ENCODE data around the gene ETV6.

DNA sequence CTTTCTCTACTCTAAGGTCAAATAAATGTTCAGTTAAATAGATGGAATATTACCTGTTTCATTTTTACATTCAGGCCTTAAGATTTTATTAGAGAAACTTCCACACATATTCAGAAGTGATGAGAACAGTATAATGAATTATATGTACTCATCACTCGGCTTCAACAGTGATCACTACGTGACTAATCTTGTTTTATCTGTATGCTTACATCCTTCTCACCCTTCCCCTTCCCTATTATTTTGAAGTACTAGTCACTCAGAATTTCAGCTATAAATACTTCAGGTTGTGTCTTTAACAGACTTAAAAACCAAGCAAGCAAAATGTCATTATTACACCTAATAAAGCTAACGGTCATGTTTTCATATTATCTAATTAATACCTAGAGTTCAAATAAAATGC, 34.9 kb downstream of the ETV6 start:
- TF ChIP-seq, protein P1, sequence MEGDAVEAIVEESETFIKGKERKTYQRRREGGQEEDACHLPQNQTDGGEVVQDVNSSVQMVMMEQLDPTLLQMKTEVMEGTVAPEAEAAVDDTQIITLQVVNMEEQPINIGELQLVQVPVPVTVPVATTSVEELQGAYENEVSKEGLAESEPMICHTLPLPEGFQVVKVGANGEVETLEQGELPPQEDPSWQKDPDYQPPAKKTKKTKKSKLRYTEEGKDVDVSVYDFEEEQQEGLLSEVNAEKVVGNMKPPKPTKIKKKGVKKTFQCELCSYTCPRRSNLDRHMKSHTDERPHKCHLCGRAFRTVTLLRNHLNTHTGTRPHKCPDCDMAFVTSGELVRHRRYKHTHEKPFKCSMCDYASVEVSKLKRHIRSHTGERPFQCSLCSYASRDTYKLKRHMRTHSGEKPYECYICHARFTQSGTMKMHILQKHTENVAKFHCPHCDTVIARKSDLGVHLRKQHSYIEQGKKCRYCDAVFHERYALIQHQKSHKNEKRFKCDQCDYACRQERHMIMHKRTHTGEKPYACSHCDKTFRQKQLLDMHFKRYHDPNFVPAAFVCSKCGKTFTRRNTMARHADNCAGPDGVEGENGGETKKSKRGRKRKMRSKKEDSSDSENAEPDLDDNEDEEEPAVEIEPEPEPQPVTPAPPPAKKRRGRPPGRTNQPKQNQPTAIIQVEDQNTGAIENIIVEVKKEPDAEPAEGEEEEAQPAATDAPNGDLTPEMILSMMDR (IDR thresholded peaks at IDR 0.05; ENCODE audit: borderline replicate concordance, extremely low read depth, low read length, poor library complexity, severe bottlenecking), result no peak
- TF ChIP-seq EZH2 (IDR thresholded peaks at IDR 0.05; ENCODE audit: borderline replicate concordance, low read depth, low read length, severe bottlenecking), result no peak
